ENCODE data around the gene GBF1. TPM values are rescaled to one million over a fixed set of nuclear protein-coding genes. Genes with fewer than 3 reads are reported as not detected.

Gene GBF1
- total RNA-seq, 1 experiment from 2014 or later, result 23.7 TPM

DNA sequence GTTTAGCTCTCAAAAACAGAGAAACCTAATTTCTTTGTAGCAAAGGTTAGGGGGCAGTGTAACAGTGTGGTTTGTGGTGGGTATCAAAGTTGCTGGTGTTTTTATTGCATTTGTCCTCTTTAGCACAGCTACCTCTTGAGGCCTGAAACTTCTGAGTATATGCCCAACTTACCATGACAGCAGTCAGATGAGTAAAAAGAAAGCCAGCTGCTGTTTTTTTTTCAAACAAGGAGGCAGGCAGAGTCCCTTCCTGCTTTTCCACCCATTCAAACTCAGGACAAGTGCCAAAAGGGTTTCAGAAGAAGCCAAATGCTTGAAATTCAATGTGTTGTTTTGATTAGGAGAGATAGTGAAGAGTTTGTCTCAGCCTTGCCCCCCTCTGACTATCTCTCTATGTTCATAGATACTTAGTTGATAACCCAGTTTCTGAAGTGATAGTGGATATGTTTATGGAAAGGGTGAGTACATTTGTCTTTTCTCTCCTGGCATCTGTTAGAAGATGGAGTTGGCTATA is 23.1 kb downstream of the GBF1 start:
- Mint-ChIP-seq H3K27me3 (ENCODE audit: low read depth) (no peaks in the 10 kb centered on the region), H3K4me1 (peaks cover 4% of the 10 kb centered on the region in 2 experiments; a peak in 2 of 4 replicates), H3K9me3 (no peaks in the 10 kb centered on the region), H3K4me3 (no peak overlapping the region), H3K27ac (no peak overlapping the region), H3K36me3 (ENCODE audit: insufficient read depth in 1 of 3, low read depth in 3 of 3) (no peaks in the 10 kb centered on the region)
- H2AK5ac ChIP-seq (ENCODE audit: insufficient read length, low read length), result no peak overlapping the region
- H3K23ac ChIP-seq (ENCODE audit: insufficient read length, low read depth, low read length), result no peak overlapping the region
- H2BK120ac ChIP-seq (ENCODE audit: low read depth, low read length, poor library complexity, severe bottlenecking), result no peak overlapping the region
- H3K27ac ChIP-seq (ENCODE audit: insufficient read length, low read depth, low read length), result no peak overlapping the region
- no peak overlapping the region for H3T11ph ChIP-seq (ENCODE audit: low read length)
- H3K79me2 ChIP-seq (ENCODE audit: insufficient read depth, low read length), result no peaks in the 10 kb centered on the region
- H2BK5ac ChIP-seq (ENCODE audit: insufficient read length, low read length), result no peak overlapping the region
- no peak overlapping the region for H3K56ac ChIP-seq (ENCODE audit: insufficient read length, low read depth, low read length)
- no peak overlapping the region for H4K91ac ChIP-seq (ENCODE audit: insufficient read length, low read depth, low read length)
- no peaks in the 10 kb centered on the region for H3K9me3 ChIP-seq (ENCODE audit: control insufficient read depth, low read depth, low read length)
- no peak overlapping the region for H3K18ac ChIP-seq (ENCODE audit: insufficient read length, low read depth, low read length)
- no peak overlapping the region for H2AFZ ChIP-seq (ENCODE audit: low read length)
- no peaks in the 10 kb centered on the region for H4K20me1 ChIP-seq (ENCODE audit: control insufficient read depth, insufficient read depth, insufficient read length)
- TF ChIP-seq CTCF (conservative IDR thresholded peaks at IDR 0.05), result no peak
- no peak overlapping the region for H3K9ac ChIP-seq (ENCODE audit: extremely low read depth, insufficient read length, low read length)
- H3K4ac ChIP-seq (ENCODE audit: low read depth, low read length), result no peak overlapping the region
- no peaks in the 10 kb centered on the region for H3K4me1 ChIP-seq (ENCODE audit: insufficient read depth, low read length)
- H2BK12ac ChIP-seq (ENCODE audit: insufficient read length, low read depth, low read length), result no peak overlapping the region
- no peak overlapping the region for H3K14ac ChIP-seq (ENCODE audit: insufficient read depth, low read length)
- H3K4me2 ChIP-seq (ENCODE audit: insufficient read depth, insufficient read length, low read length), result no peak overlapping the region
- no peak for DNase-seq
- no peak overlapping the region for H4K5ac ChIP-seq (ENCODE audit: insufficient read length, low read depth, low read length)
- no peaks in the 10 kb centered on the region for H3K23me2 ChIP-seq (ENCODE audit: insufficient read length, low read depth, low read length, poor library complexity, severe bottlenecking)
- no peaks in the 10 kb centered on the region for H3K27me3 ChIP-seq (ENCODE audit: insufficient read depth, low read length)
- peaks cover 5% of the 10 kb centered on the region for H3K79me1 ChIP-seq (ENCODE audit: insufficient read depth, low read depth, low read length, poor library complexity, severe bottlenecking)
- H2BK20ac ChIP-seq (ENCODE audit: low read depth, low read length, poor library complexity, severe bottlenecking), result no peak overlapping the region
- no peak overlapping the region for H2BK15ac ChIP-seq (ENCODE audit: low read depth, low read length)
- H4K8ac ChIP-seq (replicated peaks; ENCODE audit: insufficient read length, low read depth, low read length), result no peak overlapping the region
